A673 (cell line): Measurements from ENCODE around the gene DEPDC7. TPM values are rescaled to one million over a fixed set of nuclear protein-coding genes. Genes with fewer than 3 reads are reported as not detected.

Source experiments
- BruUV-seq: library from RNA; stranded (reverse); fragments of 400-500 nt; replicated peaks from 2 replicates; lab custom pipeline; 2021; lab: Mats Ljungman, UMichigan
- CTCF ChIA-PET: fragments of 300-600 bp; sonication (Branson Sonifier 250); formaldehyde crosslinking; loops from one replicate; lab custom pipeline; 2022; ENCODE audit warnings: antibody characterized with exemption; lab: Charles Lee
- POLR2A ChIA-PET: fragments of 300-600 bp; sonication (Branson Sonifier 250); formaldehyde crosslinking; loops from one replicate; lab custom pipeline; 2022; ENCODE audit warnings: antibody characterized with exemption; ENCODE audit not compliant: low non-redundant PET; lab: Charles Lee
- DNase-seq: peaks from one replicate; pipeline ENCODE4 v3.0.0-alpha.2; 2015; ENCODE audit warnings: low spot score
- H3K27ac ChIP-seq: fragments of 200-600 bp; sonication (generic); 2 replicates; pipeline ENCODE4 v1.5.1; 2016; ENCODE audit warnings: mixed run types, low read depth, mild to moderate bottlenecking, mixed read lengths, antibody characterized with exemption, low read length; ENCODE audit not compliant: poor library complexity, severe bottlenecking
- H3K27me3 ChIP-seq: fragments of 200-600 bp; sonication (generic); replicated peaks from 2 replicates; pipeline ENCODE4 v1.6.1; 2017; ENCODE audit warnings: mixed run types, low read depth, mild to moderate bottlenecking, mixed read lengths, antibody characterized with exemption, low read length; ENCODE audit not compliant: insufficient read depth, poor library complexity
- H3K36me3 ChIP-seq: fragments of 200-600 bp; sonication (generic); 2 replicates; pipeline ENCODE4 v1.6.1; 2016; ENCODE audit warnings: mixed run types, mild to moderate bottlenecking, mixed read lengths, antibody characterized with exemption, low read length; ENCODE audit not compliant: insufficient read depth, poor library complexity, severe bottlenecking
- H3K4me1 ChIP-seq: fragments of 200-600 bp; sonication (generic); 2 replicates; pipeline ENCODE4 v1.6.1; 2017; ENCODE audit warnings: mixed run types, mild to moderate bottlenecking, mixed read lengths, antibody characterized with exemption, low read length; ENCODE audit not compliant: insufficient read depth, poor library complexity, severe bottlenecking
- H3K4me3 ChIP-seq: fragments of 200-600 bp; sonication (generic); 2 replicates; pipeline ENCODE4 v1.5.1; 2016; ENCODE audit warnings: low read depth, mixed run types, mild to moderate bottlenecking, mixed read lengths, low read length; ENCODE audit not compliant: poor library complexity, severe bottlenecking
- H3K9me3 ChIP-seq: fragments of 200-600 bp; sonication (generic); 2 replicates; pipeline ENCODE4 v1.6.1; 2016; ENCODE audit warnings: mixed run types, low read depth, mild to moderate bottlenecking, mixed read lengths, antibody characterized with exemption, low read length; ENCODE audit not compliant: poor library complexity, severe bottlenecking
- EZH2 ChIP-seq: fragments of 200-600 bp; sonication (generic); IDR thresholded peaks from 2 replicates; pipeline ENCODE4 v1.6.1; 2017; ENCODE audit warnings: borderline replicate concordance, low read depth, mild to moderate bottlenecking, mixed read lengths, antibody characterized with exemption, low read length; ENCODE audit not compliant: poor library complexity, severe bottlenecking
- intact Hi-C: fragments of 100-400 bp; cut with micrococcal nuclease; formaldehyde crosslinking; loops from one replicate; pipeline ENCODE4 v1.10.0; 2022; ENCODE audit not compliant: unreplicated experiment
- total RNA-seq: library from RNA; stranded (reverse); gene quantifications from 2 replicates; pipeline ENCODE4 v1.2.3, GENCODE V29; 2021
- TF ChIP-seq, protein P1 (sequence below): fragments of 300-800, 200-600 bp; sonication (generic); conservative IDR thresholded peaks from 2 replicates; pipeline ENCODE4 v1.5.1; 2017; ENCODE audit warnings: low read depth, mild to moderate bottlenecking, antibody characterized with exemption, low read length, moderate library complexity, mixed read lengths

The DEPDC7 gene
- total RNA-seq, 1 experiment from 2014 or later: 11.4 TPM

DNA sequence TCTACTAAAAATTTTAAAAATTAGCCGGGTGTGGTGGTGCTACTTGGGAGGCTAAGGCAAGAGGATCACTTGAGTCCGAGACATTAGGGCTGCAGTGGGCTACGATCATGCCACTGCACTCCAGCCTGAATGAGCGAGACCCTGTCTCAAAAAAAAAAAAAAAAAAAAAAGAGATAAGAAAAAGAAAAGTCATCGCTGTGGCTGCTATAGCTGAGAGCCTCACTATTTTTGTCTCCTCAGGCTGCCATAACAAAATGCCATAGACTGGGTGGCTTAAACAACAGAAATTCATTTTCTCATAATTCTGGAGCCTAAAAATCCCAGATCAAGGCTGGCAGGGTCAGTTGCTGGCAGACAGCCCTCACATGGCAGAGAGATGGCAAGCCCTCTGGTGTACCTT lies 30.1 kb upstream of the DEPDC7 start:
- Histone ChIP-seq H3K9me3 (no peaks in the 10 kb centered on the region), H3K4me3 (no peak overlapping the region), H3K27me3 (no peaks in the 10 kb centered on the region), H3K4me1 (no peaks in the 10 kb centered on the region), H3K36me3 (no peaks in the 10 kb centered on the region), H3K27ac (no peak overlapping the region)
- BruUV-seq: no TSS peak
- intact Hi-C loops: no loop called here
- POLR2A ChIA-PET: interaction anchor here (0.6 kb wide), 1 partner anchor 185 kb away, joined by 4 read pairs; no protein-coding TSS in a partner anchor
- TF ChIP-seq, protein P1, sequence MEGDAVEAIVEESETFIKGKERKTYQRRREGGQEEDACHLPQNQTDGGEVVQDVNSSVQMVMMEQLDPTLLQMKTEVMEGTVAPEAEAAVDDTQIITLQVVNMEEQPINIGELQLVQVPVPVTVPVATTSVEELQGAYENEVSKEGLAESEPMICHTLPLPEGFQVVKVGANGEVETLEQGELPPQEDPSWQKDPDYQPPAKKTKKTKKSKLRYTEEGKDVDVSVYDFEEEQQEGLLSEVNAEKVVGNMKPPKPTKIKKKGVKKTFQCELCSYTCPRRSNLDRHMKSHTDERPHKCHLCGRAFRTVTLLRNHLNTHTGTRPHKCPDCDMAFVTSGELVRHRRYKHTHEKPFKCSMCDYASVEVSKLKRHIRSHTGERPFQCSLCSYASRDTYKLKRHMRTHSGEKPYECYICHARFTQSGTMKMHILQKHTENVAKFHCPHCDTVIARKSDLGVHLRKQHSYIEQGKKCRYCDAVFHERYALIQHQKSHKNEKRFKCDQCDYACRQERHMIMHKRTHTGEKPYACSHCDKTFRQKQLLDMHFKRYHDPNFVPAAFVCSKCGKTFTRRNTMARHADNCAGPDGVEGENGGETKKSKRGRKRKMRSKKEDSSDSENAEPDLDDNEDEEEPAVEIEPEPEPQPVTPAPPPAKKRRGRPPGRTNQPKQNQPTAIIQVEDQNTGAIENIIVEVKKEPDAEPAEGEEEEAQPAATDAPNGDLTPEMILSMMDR: no peak
- no peak for TF ChIP-seq EZH2
- DNase-seq: no peak
- CTCF ChIA-PET: no interaction called here

DNA sequence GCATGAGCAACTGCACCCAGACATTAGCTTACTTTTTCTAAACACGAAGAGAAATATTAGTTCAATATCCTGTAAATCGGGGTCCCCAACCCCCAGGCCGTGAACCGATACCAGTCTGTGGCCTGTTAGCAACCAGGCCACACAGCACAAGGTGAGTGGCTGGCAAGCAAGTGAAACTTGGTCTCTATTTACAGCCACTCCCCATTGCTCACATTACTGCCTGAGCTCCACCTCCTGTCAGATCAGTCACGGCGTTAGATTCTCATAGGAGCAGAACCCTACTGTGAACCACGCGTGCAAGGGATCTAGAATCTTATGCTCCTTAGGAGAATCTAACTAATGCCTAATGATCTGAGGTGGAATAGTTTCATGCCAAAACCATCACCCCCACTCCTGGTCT lies 27.8 kb upstream of the DEPDC7 start:
- no peak for TF ChIP-seq EZH2
- TF ChIP-seq, protein P1: no peak
- DNase-seq: peak; percentile 38
- no peaks in the 10 kb centered on the region for H3K4me1 ChIP-seq
- intact Hi-C loops: no loop called here
- H3K27ac ChIP-seq: no peak overlapping the region
- CTCF ChIA-PET: no interaction called here
- POLR2A ChIA-PET: no interaction called here
- peaks cover 10% of the 10 kb centered on the region for H3K9me3 ChIP-seq
- H3K4me3 ChIP-seq: no peak overlapping the region
- no peaks in the 10 kb centered on the region for H3K27me3 ChIP-seq
- H3K36me3 ChIP-seq: no peaks in the 10 kb centered on the region
- no TSS peak for BruUV-seq

DNA sequence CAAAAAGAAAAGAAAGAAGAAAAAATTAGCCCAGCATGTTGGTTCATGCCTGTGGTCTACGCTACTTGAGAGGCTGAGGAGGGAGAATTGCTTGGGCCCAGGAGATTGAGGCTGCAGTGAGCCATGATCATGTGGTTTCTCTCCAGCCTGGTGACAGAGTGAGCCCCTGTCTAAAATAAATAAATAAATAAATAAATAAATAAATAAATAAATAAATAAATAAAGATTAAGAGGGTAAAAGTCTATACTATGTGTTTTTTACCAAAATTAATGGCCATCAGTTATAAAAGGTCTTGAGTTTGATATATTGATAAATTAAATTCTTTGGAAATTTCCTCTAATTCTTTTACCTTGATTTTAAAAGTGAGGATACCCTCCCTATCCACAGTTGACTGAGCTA lies 25.2 kb upstream of the DEPDC7 start:
- Histone ChIP-seq H3K36me3 (no peaks in the 10 kb centered on the region), H3K27ac (no peak overlapping the region), H3K4me3 (no peak overlapping the region), H3K4me1 (no peaks in the 10 kb centered on the region), H3K9me3 (peaks cover 10% of the 10 kb centered on the region), H3K27me3 (no peaks in the 10 kb centered on the region)
- no peak for TF ChIP-seq EZH2
- TF ChIP-seq, protein P1: no peak
- BruUV-seq: no TSS peak
- POLR2A ChIA-PET: no interaction called here
- CTCF ChIA-PET: no interaction called here
- intact Hi-C loops: no loop called here
- DNase-seq: no peak
